GM12878 (cell line): ENCODE measurements around the gene PPP1R3F. TPM values are rescaled to one million over a fixed set of nuclear protein-coding genes. Genes with fewer than 3 reads are reported as not detected.

Experiments
- ATAC-seq: fragments of 200-7000 bp; cut with Tn5 transposase; 3 replicates; pipeline ENCODE4 v1.9.1; 2020; ENCODE audit warnings: mild to moderate bottlenecking, moderate library complexity
- BruUV-seq: library from RNA; stranded (reverse); fragments of 400-500 nt; replicated peaks from 2 replicates; lab custom pipeline; 2021; lab: Mats Ljungman, UMichigan
- CTCF ChIA-PET: fragments of 300-600 bp; sonication (Branson Sonifier 250); formaldehyde crosslinking; extraction: SDS; loops from one replicate; lab custom pipeline; 2021; ENCODE audit warnings: inconsistent platforms; lab: Yijun Ruan, JAX
- POLR2A ChIA-PET: fragments of 350-600 bp; formaldehyde crosslinking; extraction: SDS; loops from one replicate; lab custom pipeline; 2021; ENCODE audit warnings: inconsistent platforms; lab: Charles Lee
- RAD21 ChIA-PET: fragments of 300-600 bp; sonication (Branson Sonifier 250); formaldehyde crosslinking; loops from one replicate; lab custom pipeline; 2023; ENCODE audit warnings: antibody characterized with exemption; ENCODE audit not compliant: unreplicated experiment; lab: Charles Lee
- SMC1A ChIA-PET: fragments of 300-600 bp; sonication (Branson Sonifier 250); formaldehyde crosslinking; loops from one replicate; lab custom pipeline; 2023; ENCODE audit not compliant: unreplicated experiment, uncharacterized antibody; lab: Charles Lee
- DNase-seq: peaks from one replicate; pipeline ENCODE4 v3.0.0-alpha.2; 2011; ENCODE audit warnings: low read depth, low spot score
- FAIRE-seq: peaks from 3 replicates; lab custom pipeline; 2011; peaks lifted over from hg19 to GRCh38; lab: Jason Lieb, UNC
- H2AFZ ChIP-seq: 2 replicates; pipeline ENCODE4 v1.6.0; 2011; ENCODE audit warnings: low read depth, low read length, control low read depth; ENCODE audit not compliant: control insufficient read depth
- H3K27ac ChIP-seq: 2 replicates; pipeline ENCODE4 v1.5.1; 2011; ENCODE audit warnings: control low read depth; ENCODE audit not compliant: control insufficient read depth, insufficient read depth
- H3K27me3 ChIP-seq, 2 experiments: replicated peaks in 1 of 2; 2 replicates each; pipeline versions ENCODE4 v1.6.0 to v1.6.1; 2011; ENCODE audit warnings: low read length in 1 of 2; ENCODE audit not compliant: control insufficient read depth in 2 of 2, insufficient read depth in 2 of 2
- H3K36me3 ChIP-seq, 2 experiments: 2 replicates each; pipeline ENCODE4 v1.5.1; 2011; ENCODE audit warnings: low read length in 1 of 2; ENCODE audit not compliant: control insufficient read depth in 2 of 2, insufficient read depth in 2 of 2
- H3K4me1 ChIP-seq: 2 replicates; pipeline ENCODE4 v1.6.1; 2011; ENCODE audit warnings: mild to moderate bottlenecking, low read length, moderate library complexity, mixed read lengths; ENCODE audit not compliant: control insufficient read depth, insufficient read depth
- H3K4me2 ChIP-seq: 2 replicates; pipeline ENCODE4 v1.6.0; 2011; ENCODE audit warnings: control low read depth; ENCODE audit not compliant: control insufficient read depth, insufficient read depth
- H3K4me3 ChIP-seq: fragments of 200-600 bp; sonication (generic); 2 replicates; pipeline ENCODE4 v1.5.1; 2016
- H3K79me2 ChIP-seq: 2 replicates; pipeline ENCODE4 v1.6.0; 2011; ENCODE audit warnings: low read length; ENCODE audit not compliant: control insufficient read depth, insufficient read depth
- H3K9ac ChIP-seq: 2 replicates; pipeline ENCODE4 v1.8.0; 2011; ENCODE audit warnings: low read length, control low read depth, mixed read lengths; ENCODE audit not compliant: control insufficient read depth, insufficient read depth
- H3K9me3 ChIP-seq: replicated peaks from 3 replicates; pipeline ENCODE4 v1.5.1; 2011; ENCODE audit warnings: mild to moderate bottlenecking, low read length; ENCODE audit not compliant: control insufficient read depth, insufficient read depth
- H4K20me1 ChIP-seq: 2 replicates; pipeline ENCODE4 v1.6.0; 2011; ENCODE audit not compliant: control insufficient read depth, insufficient read depth
- BRCA1 ChIP-seq: IDR thresholded peaks from 2 replicates; pipeline ENCODE4 v1.6.1; 2011; ENCODE audit warnings: low read depth, low read length, improper control_type of control experiment
- CBX3 ChIP-seq: fragments of 200-600 bp; sonication (generic); IDR thresholded peaks from 2 replicates; pipeline ENCODE4 v1.6.1; 2016; ENCODE audit warnings: low read depth, borderline replicate concordance
- GABPA ChIP-seq: IDR thresholded peaks from 2 replicates; pipeline ENCODE4 v1.6.1; 2014; ENCODE audit warnings: antibody characterized with exemption, low read depth, mild to moderate bottlenecking, inconsistent platforms
- GATAD2B ChIP-seq: fragments of 450-650 bp; conservative IDR thresholded peaks from 2 replicates; pipeline ENCODE4 v1.6.1; 2017; ENCODE audit warnings: low read depth, mild to moderate bottlenecking, moderate library complexity
- NR2F1 ChIP-seq: fragments of 450-650 bp; conservative IDR thresholded peaks from 2 replicates; pipeline ENCODE4 v1.6.1; 2017; ENCODE audit warnings: mild to moderate bottlenecking
- PML ChIP-seq: IDR thresholded peaks from 2 replicates; pipeline ENCODE4 v1.6.1; 2012; ENCODE audit warnings: low read length, inconsistent platforms
- SIX5 ChIP-seq: IDR thresholded peaks from 2 replicates; pipeline ENCODE4 v1.6.1; 2011; ENCODE audit warnings: mild to moderate bottlenecking, low read depth, low read length, moderate library complexity; ENCODE audit not compliant: severe bottlenecking
- WGBS: methylation state at CpG from one replicate; pipeline ENCODE4 v1.1.6; 2016; ENCODE audit warnings: low lambda C conversion rate; ENCODE audit not compliant: insufficient replicate concordance, insufficient coverage; ENCODE audit errors: missing lambda C conversion rate; 5-methylcytosine and 5-hydroxymethylcytosine counted together
- in situ Hi-C: fragments of 300-500 bp; cut with MboI; formaldehyde crosslinking; loops from 9 replicates; pipeline ENCODE4 v1.14.3; 2018; ENCODE audit warnings: mixed read lengths
- intact Hi-C: fragments of 100-400 bp; cut with micrococcal nuclease; formaldehyde crosslinking; loops from one replicate; pipeline ENCODE4 v1.14.2; 2022; ENCODE audit not compliant: unreplicated experiment
- polyA plus RNA-seq, 11 experiments: library from polyadenylated mRNA; depleted of rRNA in 4 of 11; unstranded in 6 of 11; stranded (reverse) in 5 of 11; fragments of >200 nt; fragmentation: Nextera tagmentation in 4 of 11; fragmentation: Illumina TruSeq in 1 of 11; extraction: Ambion mirVana in 4 of 11; extraction: Trizol in 1 of 11; gene quantifications; 1 replicate in 1 of 11; 2 replicates in 10 of 11; pipeline versions ENCODE4 v1.2.1 to v1.2.3, GENCODE V29; 2011 to 2016; ENCODE audit warnings: inconsistent platforms in 2 of 11, missing spikeins in 2 of 11, low read depth in 1 of 11
- total RNA-seq, 4 experiments: library from RNA; depleted of rRNA in 3 of 4; stranded (reverse); fragments of >200 nt in 3 of 4; fragmentation: Illumina TruSeq in 1 of 4; extraction: Trizol in 1 of 4; gene quantifications; 2 replicates each; pipeline versions ENCODE4 v1.2.1 to v1.2.3, GENCODE V29; 2013 to 2021
- TF ChIP-seq, protein P1 (sequence below), 3 experiments: IDR thresholded peaks in 2 of 3; conservative IDR thresholded peaks in 1 of 3; 2 replicates each; pipeline ENCODE4 v1.5.1; 2011; ENCODE audit warnings: low read depth in 3 of 3, low read length in 3 of 3, mild to moderate bottlenecking in 3 of 3, control low read depth in 2 of 3, moderate library complexity in 2 of 3, inconsistent platforms in 1 of 3, mixed read lengths in 1 of 3; ENCODE audit not compliant: control insufficient read depth in 2 of 3, insufficient read depth in 1 of 3; ENCODE audit errors: extremely low read depth in 1 of 3

Gene PPP1R3F
- total and polyA plus RNA-seq, 10 of the 15 experiments (the other 5 are each of a cell fraction or from before 2014, with no cell fraction given): 0.18 to 4.4 (median 1.00) TPM

DNA sequence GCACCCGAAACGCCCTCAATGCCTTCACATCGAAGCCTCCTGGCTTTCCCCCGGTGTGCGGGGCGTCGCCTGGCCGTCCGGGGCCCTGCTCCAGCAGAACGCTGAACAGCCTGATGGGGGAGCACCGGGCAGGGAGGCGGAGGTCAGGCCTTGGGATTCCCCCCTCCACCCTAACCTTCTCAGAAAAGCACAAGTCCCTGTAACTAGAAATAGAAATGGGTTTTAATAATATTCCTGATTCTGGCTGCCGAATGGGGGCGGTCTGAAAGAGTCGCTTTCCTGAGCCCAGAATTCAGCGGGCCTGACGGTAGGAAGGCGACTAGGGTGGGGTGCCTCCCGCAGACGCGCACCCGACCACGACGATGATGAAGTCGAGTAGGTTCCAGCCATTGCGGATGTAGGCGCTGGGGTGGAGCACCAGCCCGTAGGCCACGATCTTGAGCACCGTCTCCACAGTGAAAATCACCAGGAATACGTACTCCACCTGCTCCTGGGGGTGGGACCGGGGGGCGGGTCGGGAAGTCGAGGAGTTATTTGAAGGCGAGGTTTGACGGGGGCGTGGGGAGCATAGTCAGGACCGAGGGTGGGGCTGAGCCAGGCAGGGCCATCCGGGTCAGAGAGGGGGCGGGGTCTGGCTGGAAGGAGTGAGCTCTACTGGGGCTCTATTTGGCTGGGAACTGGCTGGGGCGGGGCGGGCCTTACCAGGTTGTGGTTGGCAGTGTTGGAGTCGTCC, 38.9 kb upstream of the PPP1R3F start (continued):
- TF ChIP-seq, protein P1, sequence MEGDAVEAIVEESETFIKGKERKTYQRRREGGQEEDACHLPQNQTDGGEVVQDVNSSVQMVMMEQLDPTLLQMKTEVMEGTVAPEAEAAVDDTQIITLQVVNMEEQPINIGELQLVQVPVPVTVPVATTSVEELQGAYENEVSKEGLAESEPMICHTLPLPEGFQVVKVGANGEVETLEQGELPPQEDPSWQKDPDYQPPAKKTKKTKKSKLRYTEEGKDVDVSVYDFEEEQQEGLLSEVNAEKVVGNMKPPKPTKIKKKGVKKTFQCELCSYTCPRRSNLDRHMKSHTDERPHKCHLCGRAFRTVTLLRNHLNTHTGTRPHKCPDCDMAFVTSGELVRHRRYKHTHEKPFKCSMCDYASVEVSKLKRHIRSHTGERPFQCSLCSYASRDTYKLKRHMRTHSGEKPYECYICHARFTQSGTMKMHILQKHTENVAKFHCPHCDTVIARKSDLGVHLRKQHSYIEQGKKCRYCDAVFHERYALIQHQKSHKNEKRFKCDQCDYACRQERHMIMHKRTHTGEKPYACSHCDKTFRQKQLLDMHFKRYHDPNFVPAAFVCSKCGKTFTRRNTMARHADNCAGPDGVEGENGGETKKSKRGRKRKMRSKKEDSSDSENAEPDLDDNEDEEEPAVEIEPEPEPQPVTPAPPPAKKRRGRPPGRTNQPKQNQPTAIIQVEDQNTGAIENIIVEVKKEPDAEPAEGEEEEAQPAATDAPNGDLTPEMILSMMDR (IDR thresholded peaks at IDR 0.05 in 2 of 3, conservative IDR thresholded peaks at IDR 0.05 in 1 of 3; ENCODE audit: control insufficient read depth in 2 of 3, extremely low read depth in 1 of 3, insufficient read depth in 1 of 3, low read depth in 3 of 3, low read length in 3 of 3): peak; percentile 29 to 33 (median 31); a peak in 5 of 6 replicates
- TF ChIP-seq SIX5 (no peak), CBX3 (no peak)

DNA sequence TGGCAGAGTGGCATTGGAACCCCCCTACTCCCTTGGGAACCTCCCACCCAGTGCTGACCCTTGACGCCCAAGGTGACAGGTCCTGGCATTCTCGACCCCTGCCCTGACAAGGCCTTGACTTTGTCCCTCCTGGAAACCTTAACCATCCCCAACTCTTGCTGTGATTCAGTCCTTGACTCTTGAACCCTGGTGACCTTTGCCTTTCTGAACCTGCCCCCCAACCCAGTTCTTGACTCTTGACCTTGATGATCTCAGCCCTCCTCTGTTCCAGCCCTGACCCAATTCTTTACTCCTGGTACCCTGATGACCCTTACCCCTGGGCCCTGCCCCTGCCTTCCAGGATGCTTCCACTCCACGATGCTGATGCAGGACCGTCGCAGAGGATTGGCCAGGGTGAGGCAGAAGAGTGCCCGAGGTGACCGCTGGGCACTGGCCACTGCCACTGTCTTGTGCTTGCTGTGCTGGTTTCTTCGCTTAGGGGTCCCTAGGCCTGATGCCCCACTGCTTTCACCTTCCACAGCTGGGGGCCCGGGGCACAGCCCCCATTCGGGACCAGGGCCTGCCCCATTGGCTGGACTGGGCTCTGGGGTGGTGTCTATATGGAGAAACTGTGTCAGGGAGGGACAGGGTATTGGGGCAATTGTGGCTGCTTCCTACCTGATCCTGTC, 38.1 kb upstream of the PPP1R3F start:
- peak overlapping the region; percentile 59; the same call in 1 of the 2 replicates for H3K4me2 ChIP-seq
- no TSS peak for BruUV-seq
- ChIA-PET SMC1A (no interaction called here), POLR2A (interaction anchor here (1.0 kb wide), 1 partner anchor 39 kb away, joined by 3 read pairs; no protein-coding TSS in a partner anchor), RAD21 (no interaction called here), CTCF (interaction anchor here (1.1 kb wide), 1 partner anchor 39 kb away, joined by 3 read pairs; no protein-coding TSS in a partner anchor)
- no peak for ATAC-seq
- no peak overlapping the region for H3K27ac ChIP-seq
- FAIRE-seq: no peak
- intact Hi-C loops (no loop called here), in situ Hi-C loops (no loop called here)
- H4K20me1 ChIP-seq: no peaks in the 10 kb centered on the region
- H2AFZ ChIP-seq: no peak overlapping the region; the same call in 1 of the 2 replicates
- no peaks in the 10 kb centered on the region for H3K36me3 ChIP-seq
- no peak overlapping the region; the same call in 1 of the 2 replicates for H3K9ac ChIP-seq
- no peak for DNase-seq
- 63% methylated on average over 10 of the region's 10 CpGs for WGBS
- H3K4me1 ChIP-seq: no peaks in the 10 kb centered on the region
- no peaks in the 10 kb centered on the region for H3K27me3 ChIP-seq
- peaks cover 3% of the 10 kb centered on the region; the same call in 1 of the 2 replicates for H3K79me2 ChIP-seq
- no peak overlapping the region for H3K4me3 ChIP-seq
- no peak for TF ChIP-seq PML
- TF ChIP-seq GATAD2B: 0 out of 2 replicates have a peak, but pooled peaks have one; percentile 28
- TF ChIP-seq GABPA: no peak
- TF ChIP-seq NR2F1: 0 out of 2 replicates have a peak, but pooled peaks have one; percentile 26
- no peak for TF ChIP-seq BRCA1
- H3K9me3 ChIP-seq: no peaks in the 10 kb centered on the region; the same call in 2 of the 3 replicates
